Measurements from ENCODE around the gene CAPN9.

Gene CAPN9

DNA sequence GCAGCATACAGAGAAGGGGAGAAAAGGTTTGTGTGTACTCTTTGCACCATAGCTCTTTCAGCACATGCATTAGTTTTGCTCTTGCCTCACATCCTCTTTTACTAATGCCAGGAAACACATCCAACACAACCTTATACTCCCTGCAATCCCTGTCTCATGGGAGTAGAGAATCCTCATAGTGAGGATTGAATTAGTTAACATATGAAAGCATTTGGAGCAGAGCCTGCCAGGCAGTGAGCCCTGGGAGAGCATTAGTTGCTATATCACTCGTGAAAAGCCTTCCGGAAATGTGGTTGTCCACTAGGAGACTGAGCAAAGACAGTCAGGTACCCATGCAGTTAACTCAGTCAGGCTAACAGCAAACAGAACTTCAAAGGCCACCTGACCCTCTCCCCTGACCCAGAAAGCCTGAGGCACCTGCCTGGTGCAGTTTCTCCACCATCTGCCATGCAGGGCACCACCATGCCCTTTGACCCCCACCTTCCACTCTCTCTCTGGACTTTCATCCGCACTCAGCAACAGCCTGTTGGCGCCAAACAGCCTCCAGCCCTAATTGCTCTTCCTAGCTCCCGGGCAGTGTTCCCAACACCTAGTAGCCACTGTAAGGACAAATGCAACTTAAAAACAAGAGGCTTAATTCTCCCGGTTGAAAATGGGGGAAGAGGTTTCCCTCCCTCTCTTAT lies 18.3 kb upstream of the CAPN9 start:
- H3K4me3 ChIP-seq (ENCODE audit: low read depth, low read length) = no peak overlapping the region
- TF ChIP-seq, protein P1, sequence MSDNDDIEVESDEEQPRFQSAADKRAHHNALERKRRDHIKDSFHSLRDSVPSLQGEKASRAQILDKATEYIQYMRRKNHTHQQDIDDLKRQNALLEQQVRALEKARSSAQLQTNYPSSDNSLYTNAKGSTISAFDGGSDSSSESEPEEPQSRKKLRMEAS (IDR thresholded peaks at IDR 0.05; ENCODE audit: low read depth, low read length) = no peak
- TF ChIP-seq MYC (IDR thresholded peaks at IDR 0.05; ENCODE audit: low read depth, low read length) (no peak), POLR2A (IDR thresholded peaks at IDR 0.05; ENCODE audit: extremely low read depth, insufficient read length) (no peak)
- TF ChIP-seq, protein P2, sequence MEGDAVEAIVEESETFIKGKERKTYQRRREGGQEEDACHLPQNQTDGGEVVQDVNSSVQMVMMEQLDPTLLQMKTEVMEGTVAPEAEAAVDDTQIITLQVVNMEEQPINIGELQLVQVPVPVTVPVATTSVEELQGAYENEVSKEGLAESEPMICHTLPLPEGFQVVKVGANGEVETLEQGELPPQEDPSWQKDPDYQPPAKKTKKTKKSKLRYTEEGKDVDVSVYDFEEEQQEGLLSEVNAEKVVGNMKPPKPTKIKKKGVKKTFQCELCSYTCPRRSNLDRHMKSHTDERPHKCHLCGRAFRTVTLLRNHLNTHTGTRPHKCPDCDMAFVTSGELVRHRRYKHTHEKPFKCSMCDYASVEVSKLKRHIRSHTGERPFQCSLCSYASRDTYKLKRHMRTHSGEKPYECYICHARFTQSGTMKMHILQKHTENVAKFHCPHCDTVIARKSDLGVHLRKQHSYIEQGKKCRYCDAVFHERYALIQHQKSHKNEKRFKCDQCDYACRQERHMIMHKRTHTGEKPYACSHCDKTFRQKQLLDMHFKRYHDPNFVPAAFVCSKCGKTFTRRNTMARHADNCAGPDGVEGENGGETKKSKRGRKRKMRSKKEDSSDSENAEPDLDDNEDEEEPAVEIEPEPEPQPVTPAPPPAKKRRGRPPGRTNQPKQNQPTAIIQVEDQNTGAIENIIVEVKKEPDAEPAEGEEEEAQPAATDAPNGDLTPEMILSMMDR (IDR thresholded peaks at IDR 0.05; ENCODE audit: low read depth, low read length) = no peak
- no peak for DNase-seq (ENCODE audit: low read depth)

DNA sequence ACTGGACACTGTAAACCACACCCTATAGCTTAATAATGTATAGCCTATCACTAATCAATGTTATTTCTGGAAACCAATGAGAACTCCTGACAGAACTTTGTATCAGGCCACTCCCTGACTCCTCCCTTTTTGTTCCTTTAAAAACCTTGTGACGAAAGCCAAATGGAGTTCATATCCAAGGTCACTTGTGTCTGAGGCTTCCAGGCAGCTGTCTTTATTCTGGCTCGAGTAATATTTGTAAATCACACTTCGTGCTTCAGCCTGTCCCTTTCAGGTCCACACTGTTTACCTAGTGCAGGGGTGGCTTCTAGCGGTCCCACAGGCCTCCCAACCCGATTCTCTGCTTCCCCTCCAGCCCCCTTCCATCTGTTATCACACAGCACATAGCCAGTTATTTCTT lies 16.2 kb upstream of the CAPN9 start:
- no peak for TF ChIP-seq MYC (IDR thresholded peaks at IDR 0.05; ENCODE audit: low read depth, low read length)
- TF ChIP-seq, protein P2 (IDR thresholded peaks at IDR 0.05; ENCODE audit: low read depth, low read length) = no peak
- no peak for TF ChIP-seq POLR2A (IDR thresholded peaks at IDR 0.05; ENCODE audit: extremely low read depth, insufficient read length)
- DNase-seq (ENCODE audit: low read depth) = no peak

DNA sequence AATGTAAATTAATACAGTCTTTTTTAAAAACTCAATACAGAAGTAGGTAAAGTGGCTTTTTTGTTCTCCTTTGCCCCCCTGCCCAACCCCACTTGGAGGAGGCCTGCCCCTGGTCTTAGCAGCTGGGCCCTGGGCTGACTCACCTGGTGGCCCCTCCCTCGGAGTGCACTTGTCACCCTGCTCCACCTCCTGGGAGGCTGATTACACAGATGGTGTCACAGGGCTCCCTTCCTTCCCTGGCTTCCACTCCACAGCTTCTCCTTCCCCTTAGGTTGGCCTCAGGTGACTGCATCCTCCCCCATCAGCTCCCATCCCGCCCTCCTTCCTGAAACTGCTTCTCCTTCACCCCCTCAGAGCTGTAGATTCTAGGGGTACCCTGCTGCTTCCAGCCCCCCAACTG lies 11.7 kb upstream of the CAPN9 start:
- no peak for DNase-seq (ENCODE audit: low read depth)
- no peak for TF ChIP-seq POLR2A (IDR thresholded peaks at IDR 0.05; ENCODE audit: extremely low read depth, insufficient read length)
- TF ChIP-seq, protein P2 (IDR thresholded peaks at IDR 0.05; ENCODE audit: low read depth, low read length) = no peak
- no peak for TF ChIP-seq MYC (IDR thresholded peaks at IDR 0.05; ENCODE audit: low read depth, low read length)
- TF ChIP-seq, protein P1 (IDR thresholded peaks at IDR 0.05; ENCODE audit: low read depth, low read length) = no peak

More for the DNA sequence above, 16.2 kb upstream of the CAPN9 start:
- H3K4me3 ChIP-seq (ENCODE audit: low read depth, low read length) = no peak overlapping the region

DNA sequence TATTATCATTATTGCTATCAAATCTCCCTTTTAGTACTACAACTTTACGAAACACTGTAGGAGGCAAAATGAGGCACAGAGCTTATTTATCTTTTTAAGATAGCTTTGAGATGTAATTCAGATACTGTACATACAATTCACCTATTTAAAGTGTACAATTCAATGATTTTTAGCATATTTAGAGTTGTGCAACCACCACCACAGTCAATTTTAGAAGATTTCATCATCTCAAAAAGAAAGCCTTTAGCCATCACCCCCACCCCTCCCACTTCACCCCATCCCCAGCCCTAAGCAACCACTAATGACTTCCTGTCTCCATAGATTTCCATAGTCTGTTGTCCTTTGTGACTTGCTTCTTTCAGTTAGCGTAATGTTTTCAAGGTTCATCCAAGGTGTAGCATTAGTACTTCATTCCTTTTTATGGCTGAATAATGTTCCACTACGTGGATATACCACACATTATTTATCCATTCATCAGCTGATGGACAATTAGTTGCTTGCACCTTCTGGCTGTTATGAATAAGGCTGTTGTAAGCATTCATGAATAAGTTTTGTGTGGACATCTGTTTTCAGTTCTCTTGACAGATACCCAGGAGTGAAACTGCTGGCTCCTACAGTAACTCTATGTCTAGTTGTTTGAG lies 9.4 kb upstream of the CAPN9 start:
- peak; percentile 23 for DNase-seq (ENCODE audit: low read depth)
- TF ChIP-seq POLR2A (IDR thresholded peaks at IDR 0.05; ENCODE audit: extremely low read depth, insufficient read length) = no peak
- TF ChIP-seq, protein P2 (IDR thresholded peaks at IDR 0.05; ENCODE audit: low read depth, low read length) = no peak
- TF ChIP-seq, protein P1 (IDR thresholded peaks at IDR 0.05; ENCODE audit: low read depth, low read length) = no peak
- TF ChIP-seq MYC (IDR thresholded peaks at IDR 0.05; ENCODE audit: low read depth, low read length) = no peak
- no peak overlapping the region for H3K4me3 ChIP-seq (ENCODE audit: low read depth, low read length)

More for the DNA sequence above, 11.7 kb upstream of the CAPN9 start:
- no peak overlapping the region for H3K4me3 ChIP-seq (ENCODE audit: low read depth, low read length)

DNA sequence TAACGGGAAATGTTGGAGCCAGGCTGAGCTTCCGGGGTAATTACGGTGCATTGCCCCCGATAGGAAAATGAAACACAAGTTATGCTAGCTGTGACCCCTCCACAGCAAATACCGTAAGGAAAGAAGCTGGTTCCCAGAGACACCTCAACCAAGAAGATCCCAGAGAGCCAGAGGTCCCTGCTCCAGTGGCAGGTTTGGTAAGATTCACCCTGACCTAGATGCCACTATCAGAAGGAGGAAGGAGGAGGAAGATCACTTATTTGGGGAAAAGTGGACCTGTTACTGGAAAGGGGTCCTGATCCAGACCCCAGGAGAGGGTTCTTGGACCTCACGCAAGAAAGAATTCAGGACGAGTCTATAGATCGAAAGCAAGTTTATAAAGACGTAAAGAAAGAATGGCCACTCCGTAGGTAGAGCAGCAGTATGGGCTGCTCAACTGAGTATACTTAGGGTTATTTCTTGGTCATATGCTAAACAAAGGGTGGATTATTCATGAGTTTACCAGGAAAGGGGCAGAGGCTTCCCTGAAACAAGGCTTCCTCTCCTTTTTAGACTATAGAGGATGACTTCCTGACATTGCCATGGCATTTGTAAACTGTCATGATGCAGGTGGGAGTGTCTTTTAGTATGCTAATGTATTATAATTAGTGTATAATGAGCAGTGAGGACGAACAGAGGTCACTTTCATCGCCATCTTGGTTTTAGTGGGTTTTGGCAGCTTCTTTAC lies 7.5 kb upstream of the CAPN9 start:
- H3K4me3 ChIP-seq (ENCODE audit: low read depth, low read length) = no peak overlapping the region
- TF ChIP-seq POLR2A (IDR thresholded peaks at IDR 0.05; ENCODE audit: extremely low read depth, insufficient read length) = no peak
- TF ChIP-seq, protein P2 (IDR thresholded peaks at IDR 0.05; ENCODE audit: low read depth, low read length) = no peak
- TF ChIP-seq, protein P1 (IDR thresholded peaks at IDR 0.05; ENCODE audit: low read depth, low read length) = no peak
- TF ChIP-seq MYC (IDR thresholded peaks at IDR 0.05; ENCODE audit: low read depth, low read length) = no peak

More for the DNA sequence above, 7.5 kb upstream of the CAPN9 start:
- DNase-seq (ENCODE audit: low read depth) = no peak

Measured in NB4 (cell line).